Measurements from ENCODE around the gene SLC25A26.

SLC25A26 gene

DNA sequence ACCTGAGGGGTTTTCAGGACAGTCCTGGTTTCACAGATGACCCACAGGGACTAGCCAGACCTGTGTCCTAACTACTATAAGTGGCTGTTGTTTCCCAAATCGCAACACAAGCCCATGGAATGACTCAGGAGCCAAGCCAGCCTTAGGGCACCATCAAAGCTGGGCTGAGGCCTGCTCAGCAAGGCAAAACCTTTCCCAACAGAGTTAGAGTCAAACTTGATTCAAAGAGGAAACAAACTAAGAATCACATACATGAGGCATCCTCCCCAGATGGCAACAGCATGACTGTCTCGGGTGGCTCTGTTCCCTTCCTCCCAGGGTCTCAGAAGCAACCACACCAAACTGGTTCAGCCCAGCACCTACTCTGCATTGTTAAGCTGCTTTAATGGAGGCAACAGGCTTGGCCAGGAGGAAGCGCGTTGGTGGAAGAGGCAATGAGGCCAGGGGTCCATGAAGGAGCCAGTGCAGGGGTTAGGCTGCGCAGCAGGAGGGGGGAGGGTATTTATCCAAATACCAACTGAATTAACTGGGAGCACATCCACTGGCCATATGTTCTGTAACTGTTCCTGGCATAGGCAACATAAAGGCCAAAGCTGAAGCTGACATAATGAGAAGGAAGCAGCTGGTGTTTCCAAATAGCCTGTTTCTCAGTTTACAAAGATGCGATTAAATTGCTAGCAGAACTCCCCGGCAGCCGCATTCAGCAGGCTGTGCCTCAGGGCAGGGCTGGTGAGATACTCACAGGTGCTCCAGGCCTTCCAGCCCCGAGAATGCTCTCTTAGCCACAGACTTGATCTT, 177.6 kb downstream of the SLC25A26 start:
- no peak overlapping the region for H3K4me3 ChIP-seq (ENCODE audit: low read depth, low read length)
- TF ChIP-seq, protein P1, sequence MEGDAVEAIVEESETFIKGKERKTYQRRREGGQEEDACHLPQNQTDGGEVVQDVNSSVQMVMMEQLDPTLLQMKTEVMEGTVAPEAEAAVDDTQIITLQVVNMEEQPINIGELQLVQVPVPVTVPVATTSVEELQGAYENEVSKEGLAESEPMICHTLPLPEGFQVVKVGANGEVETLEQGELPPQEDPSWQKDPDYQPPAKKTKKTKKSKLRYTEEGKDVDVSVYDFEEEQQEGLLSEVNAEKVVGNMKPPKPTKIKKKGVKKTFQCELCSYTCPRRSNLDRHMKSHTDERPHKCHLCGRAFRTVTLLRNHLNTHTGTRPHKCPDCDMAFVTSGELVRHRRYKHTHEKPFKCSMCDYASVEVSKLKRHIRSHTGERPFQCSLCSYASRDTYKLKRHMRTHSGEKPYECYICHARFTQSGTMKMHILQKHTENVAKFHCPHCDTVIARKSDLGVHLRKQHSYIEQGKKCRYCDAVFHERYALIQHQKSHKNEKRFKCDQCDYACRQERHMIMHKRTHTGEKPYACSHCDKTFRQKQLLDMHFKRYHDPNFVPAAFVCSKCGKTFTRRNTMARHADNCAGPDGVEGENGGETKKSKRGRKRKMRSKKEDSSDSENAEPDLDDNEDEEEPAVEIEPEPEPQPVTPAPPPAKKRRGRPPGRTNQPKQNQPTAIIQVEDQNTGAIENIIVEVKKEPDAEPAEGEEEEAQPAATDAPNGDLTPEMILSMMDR (IDR thresholded peaks at IDR 0.05; ENCODE audit: low read depth, low read length, missing control alignments): no peak
- DNase-seq (ENCODE audit: low read depth): no peak

- H3K4me3 ChIP-seq (ENCODE audit: low read depth, low read length): no peak overlapping the region
- DNase-seq (ENCODE audit: low read depth): no peak
- TF ChIP-seq, protein P1 (IDR thresholded peaks at IDR 0.05; ENCODE audit: low read depth, low read length, missing control alignments): no peak
Measured at GRCh38 chr3:66399529-66400232, 178.9 kb downstream of the SLC25A26 start.

DNA sequence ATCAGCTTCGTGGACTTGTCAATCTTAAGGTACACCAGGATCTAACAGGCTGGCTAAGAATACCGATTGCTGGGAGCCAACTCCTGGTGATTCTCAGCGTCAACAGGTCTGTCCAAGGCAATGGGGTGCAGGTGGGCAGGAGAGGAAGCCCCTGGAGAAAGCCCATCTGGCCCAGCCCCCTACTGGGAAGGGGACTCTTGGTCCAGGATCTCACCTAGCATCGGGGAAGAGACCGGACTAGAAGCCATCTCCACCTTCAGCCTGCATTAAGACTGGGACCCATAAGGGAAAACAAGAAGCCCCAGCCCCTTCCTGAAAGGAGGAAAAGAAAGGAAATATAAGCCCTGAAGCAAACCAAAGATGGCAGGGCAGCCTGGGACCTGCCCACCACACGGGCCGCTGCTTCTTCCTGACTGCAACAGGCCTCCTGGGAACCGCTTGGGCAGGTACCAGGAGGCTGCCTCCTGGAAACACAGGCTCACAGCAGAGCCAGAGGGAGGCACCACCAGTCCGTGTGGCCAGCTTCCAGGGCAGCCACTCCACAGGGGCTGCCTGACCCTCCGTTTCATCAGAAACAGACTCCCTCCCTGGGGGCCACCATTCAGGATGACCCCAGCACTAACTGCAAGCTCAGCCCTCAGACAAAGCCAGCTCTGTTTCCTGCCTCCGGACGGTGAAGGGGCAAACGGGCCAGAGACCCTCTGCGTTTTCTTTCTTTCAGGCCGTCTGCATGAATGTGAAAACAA, 179.8 kb downstream of the SLC25A26 start:
- TF ChIP-seq, protein P1 (IDR thresholded peaks at IDR 0.05; ENCODE audit: low read depth, low read length, missing control alignments): no peak
- H3K4me3 ChIP-seq (ENCODE audit: low read depth, low read length): no peak overlapping the region

DNA sequence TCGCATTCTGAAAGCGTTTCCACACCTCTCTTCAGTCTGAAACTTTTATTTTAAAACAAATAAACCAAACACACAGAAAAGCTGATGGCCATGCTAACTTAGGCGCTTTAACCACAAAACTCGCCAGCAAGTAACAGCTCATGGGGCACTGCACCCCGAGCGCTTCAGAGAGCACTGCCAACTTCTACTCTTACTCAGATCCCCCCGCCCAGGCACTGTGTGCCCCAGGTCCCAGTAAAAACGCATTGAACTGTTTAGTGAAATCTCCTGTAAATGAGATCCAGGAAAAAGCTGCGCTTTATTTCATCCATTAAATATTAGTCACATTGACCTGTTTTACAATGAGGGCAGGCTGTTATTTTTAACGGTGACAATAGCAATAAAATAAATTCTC, 180.4 kb downstream of the SLC25A26 start:
- DNase-seq (ENCODE audit: low read depth): no peak
- TF ChIP-seq, protein P1 (IDR thresholded peaks at IDR 0.05; ENCODE audit: low read depth, low read length, missing control alignments): no peak
- H3K4me3 ChIP-seq (ENCODE audit: low read depth, low read length): no peak overlapping the region

More for the DNA sequence above, 179.8 kb downstream of the SLC25A26 start:
- DNase-seq (ENCODE audit: low read depth): no peak

- H3K4me3 ChIP-seq (ENCODE audit: low read depth, low read length): no peak overlapping the region
- DNase-seq (ENCODE audit: low read depth): no peak
- TF ChIP-seq, protein P1 (IDR thresholded peaks at IDR 0.05; ENCODE audit: low read depth, low read length, missing control alignments): no peak
Measured at GRCh38 chr3:66401675-66402491, 181.1 kb downstream of the SLC25A26 start.

DNA sequence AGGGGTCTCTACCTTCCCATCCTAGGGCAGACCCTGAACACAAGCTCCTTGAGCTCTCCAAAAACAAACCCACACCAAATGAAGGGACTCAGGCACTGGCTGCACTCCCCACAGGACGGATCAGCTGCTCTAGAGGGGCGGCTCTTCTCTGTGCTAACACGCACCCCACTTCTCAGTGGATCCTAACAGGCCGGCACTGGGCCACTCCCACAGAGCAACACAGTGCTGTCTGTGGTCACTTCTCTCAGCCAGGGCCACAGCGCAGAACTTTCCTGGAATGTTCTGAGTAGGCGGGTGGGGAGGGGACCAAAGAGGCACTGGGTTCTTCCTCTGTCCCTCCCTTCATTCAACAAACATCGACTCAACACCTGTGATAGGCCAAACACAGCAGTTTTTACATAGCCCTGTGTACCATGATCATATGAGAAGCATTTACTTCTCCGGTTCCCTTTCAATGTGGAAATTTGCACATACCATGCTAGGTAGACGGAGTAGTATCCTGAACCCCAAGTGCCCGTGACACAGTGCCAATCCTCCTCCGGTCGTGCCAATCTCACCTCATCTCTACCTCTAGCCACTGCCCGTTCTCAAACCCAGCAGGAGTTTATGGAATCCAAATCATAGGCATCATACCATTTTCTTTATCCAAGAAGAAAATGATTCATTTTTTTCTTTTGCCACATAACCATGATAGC, 181.9 kb downstream of the SLC25A26 start:
- no peak for DNase-seq (ENCODE audit: low read depth)
- no peak overlapping the region for H3K4me3 ChIP-seq (ENCODE audit: low read depth, low read length)
- TF ChIP-seq, protein P1 (IDR thresholded peaks at IDR 0.05; ENCODE audit: low read depth, low read length, missing control alignments): no peak

All from GM12864 (cell line).